H1 (cell line): ENCODE measurements around the gene MEX3D. TPM values are rescaled to one million over a fixed set of nuclear protein-coding genes. Genes with fewer than 3 reads are reported as not detected.

Source experiments
- SP4 ChIP-seq: IDR thresholded peaks from 2 replicates; pipeline ENCODE4 v1.6.1; 2012; ENCODE audit warnings: low read length, inconsistent platforms
- YY1 ChIP-seq: IDR thresholded peaks from 2 replicates; pipeline ENCODE4 v1.6.1; 2011; ENCODE audit warnings: low read depth, mild to moderate bottlenecking, low read length
- polyA plus RNA-seq, 7 experiments: library from polyadenylated mRNA; depleted of rRNA in 3 of 7; stranded (reverse) in 5 of 7; unstranded in 2 of 7; fragments of >200 nt in 5 of 7; fragments of 200-250 nt in 2 of 7; gene quantifications; 1 replicate in 5 of 7; 2 replicates in 1 of 7; 4 replicates in 1 of 7; pipeline versions ENCODE4 v1.2.1 to v1.2.3, GENCODE V29; 2011 to 2013; ENCODE audit warnings: missing spikeins in 2 of 7, mixed read lengths in 2 of 7
- total RNA-seq: library from RNA; stranded (reverse); fragmentation: NEBNext Ultra II Directional; extraction: Animal tissue kit (Norgen Biotek cat#: 25700); gene quantifications from 2 replicates; pipeline ENCODE4 v1.2.1, GENCODE V29; 2021

Gene MEX3D
- total and polyA plus RNA-seq, 2 of the 8 experiments (the other 6 are each of a cell fraction or from before 2014, with no cell fraction given): 20.8 to 78.8 TPM

DNA sequence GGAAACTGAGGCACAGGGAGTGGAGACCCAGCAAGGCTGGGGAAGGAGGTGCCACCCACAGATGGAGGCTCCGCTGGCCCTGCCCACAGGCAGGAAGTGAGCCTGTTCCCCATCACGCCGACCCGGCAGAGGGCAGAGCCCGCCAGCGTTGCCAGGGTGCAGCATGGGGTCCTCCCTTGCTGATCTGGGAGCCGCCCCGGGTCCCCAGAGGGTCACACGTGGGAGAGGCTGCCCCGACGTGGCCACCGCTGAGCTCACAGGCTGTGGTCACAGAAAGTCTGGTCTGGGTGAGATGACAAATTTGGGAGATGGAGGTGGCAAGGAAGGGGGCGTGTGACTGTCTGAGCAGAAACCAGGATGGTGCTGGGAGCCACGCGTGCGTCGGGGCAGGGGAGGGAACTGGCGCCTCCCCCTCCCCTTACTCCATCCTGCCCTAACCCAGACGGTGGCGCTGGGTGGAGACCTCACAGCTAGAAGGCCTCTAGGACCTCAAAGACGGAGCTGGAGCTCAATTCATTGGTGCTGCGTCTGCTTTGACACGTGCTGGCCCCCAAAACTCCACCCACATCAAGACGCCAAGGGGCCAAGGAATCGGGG lies 7.7 kb downstream of the MEX3D start (continued):
- TF ChIP-seq YY1 (no peak), SP4 (no peak)
